Neural cell (in vitro differentiated cells): ENCODE results near the gene C11orf24.

Experiments
- RAD21 ChIP-seq: fragments of 450-650 bp; conservative IDR thresholded peaks from 2 replicates; pipeline ENCODE4 v1.6.1; 2014; ENCODE audit warnings: antibody characterized with exemption, mild to moderate bottlenecking, moderate library complexity
- TF ChIP-seq, protein P1 (sequence below): IDR thresholded peaks from 2 replicates; pipeline ENCODE4 v1.6.1; 2012; ENCODE audit warnings: borderline replicate concordance
- TF ChIP-seq, protein P2 (sequence below): fragments of 450-650 bp; IDR thresholded peaks from 2 replicates; pipeline ENCODE4 v1.5.1; 2014; ENCODE audit warnings: antibody characterized with exemption, mild to moderate bottlenecking, moderate library complexity; ENCODE audit not compliant: poor library complexity, severe bottlenecking

DNA sequence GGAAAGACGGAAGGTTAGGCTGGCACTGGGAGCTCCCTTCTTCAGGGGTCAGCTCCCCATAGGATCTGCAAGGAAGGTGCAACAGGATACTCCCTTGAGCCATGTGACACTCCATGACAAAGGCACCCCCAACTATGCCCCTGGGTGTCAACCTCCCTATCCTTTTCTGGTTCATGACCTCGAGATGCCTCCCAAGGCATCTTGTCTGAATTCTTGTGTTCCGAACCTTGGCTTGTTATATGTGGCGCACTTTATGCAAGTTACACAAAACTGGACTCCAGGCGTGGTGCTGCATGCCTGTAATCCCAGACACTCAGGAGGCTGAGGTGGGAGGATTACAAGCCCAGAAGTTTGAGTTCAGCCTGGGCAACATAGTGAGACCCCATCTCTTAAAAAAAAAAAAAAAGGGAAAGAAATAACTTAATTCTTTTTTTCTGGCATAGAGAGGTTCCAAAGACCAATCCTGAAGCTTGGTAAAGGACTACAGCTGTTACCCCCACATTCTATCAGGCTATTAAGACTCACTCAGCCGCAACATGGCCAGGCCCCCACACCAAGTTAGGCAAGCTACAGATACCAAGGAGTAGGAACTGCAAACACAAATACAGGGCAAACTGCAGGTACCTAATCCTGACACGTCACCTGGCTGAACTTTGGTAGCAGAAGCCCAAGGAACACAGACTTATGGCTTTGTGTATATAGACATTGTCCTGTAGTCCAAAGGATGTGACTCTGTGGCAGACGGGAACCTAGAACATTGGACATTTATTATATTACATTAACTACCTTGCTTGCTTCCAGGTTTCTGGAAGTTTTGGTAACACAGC lies 1.4 kb downstream of the C11orf24 start:
- TF ChIP-seq, protein P1, sequence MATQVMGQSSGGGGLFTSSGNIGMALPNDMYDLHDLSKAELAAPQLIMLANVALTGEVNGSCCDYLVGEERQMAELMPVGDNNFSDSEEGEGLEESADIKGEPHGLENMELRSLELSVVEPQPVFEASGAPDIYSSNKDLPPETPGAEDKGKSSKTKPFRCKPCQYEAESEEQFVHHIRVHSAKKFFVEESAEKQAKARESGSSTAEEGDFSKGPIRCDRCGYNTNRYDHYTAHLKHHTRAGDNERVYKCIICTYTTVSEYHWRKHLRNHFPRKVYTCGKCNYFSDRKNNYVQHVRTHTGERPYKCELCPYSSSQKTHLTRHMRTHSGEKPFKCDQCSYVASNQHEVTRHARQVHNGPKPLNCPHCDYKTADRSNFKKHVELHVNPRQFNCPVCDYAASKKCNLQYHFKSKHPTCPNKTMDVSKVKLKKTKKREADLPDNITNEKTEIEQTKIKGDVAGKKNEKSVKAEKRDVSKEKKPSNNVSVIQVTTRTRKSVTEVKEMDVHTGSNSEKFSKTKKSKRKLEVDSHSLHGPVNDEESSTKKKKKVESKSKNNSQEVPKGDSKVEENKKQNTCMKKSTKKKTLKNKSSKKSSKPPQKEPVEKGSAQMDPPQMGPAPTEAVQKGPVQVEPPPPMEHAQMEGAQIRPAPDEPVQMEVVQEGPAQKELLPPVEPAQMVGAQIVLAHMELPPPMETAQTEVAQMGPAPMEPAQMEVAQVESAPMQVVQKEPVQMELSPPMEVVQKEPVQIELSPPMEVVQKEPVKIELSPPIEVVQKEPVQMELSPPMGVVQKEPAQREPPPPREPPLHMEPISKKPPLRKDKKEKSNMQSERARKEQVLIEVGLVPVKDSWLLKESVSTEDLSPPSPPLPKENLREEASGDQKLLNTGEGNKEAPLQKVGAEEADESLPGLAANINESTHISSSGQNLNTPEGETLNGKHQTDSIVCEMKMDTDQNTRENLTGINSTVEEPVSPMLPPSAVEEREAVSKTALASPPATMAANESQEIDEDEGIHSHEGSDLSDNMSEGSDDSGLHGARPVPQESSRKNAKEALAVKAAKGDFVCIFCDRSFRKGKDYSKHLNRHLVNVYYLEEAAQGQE: no peak
- TF ChIP-seq RAD21: no peak
- TF ChIP-seq, protein P2, sequence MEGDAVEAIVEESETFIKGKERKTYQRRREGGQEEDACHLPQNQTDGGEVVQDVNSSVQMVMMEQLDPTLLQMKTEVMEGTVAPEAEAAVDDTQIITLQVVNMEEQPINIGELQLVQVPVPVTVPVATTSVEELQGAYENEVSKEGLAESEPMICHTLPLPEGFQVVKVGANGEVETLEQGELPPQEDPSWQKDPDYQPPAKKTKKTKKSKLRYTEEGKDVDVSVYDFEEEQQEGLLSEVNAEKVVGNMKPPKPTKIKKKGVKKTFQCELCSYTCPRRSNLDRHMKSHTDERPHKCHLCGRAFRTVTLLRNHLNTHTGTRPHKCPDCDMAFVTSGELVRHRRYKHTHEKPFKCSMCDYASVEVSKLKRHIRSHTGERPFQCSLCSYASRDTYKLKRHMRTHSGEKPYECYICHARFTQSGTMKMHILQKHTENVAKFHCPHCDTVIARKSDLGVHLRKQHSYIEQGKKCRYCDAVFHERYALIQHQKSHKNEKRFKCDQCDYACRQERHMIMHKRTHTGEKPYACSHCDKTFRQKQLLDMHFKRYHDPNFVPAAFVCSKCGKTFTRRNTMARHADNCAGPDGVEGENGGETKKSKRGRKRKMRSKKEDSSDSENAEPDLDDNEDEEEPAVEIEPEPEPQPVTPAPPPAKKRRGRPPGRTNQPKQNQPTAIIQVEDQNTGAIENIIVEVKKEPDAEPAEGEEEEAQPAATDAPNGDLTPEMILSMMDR: no peak
